Mesendoderm (in vitro differentiated cells): Measurements from ENCODE around the gene RYR2.

Experiments
- DNase-seq: peaks from one replicate; pipeline ENCODE4 v3.0.0; 2013
- H2AK5ac ChIP-seq: 2 replicates; pipeline ENCODE4 v1.6.1; 2013; ENCODE audit warnings: low read length, inconsistent platforms
- H2BK120ac ChIP-seq: 2 replicates; pipeline ENCODE4 v1.6.1; 2013; ENCODE audit warnings: low read depth, mild to moderate bottlenecking, low read length, moderate library complexity, mixed read lengths
- H2BK15ac ChIP-seq: replicated peaks from 2 replicates; pipeline ENCODE4 v1.6.1; 2013; ENCODE audit warnings: low read depth, mild to moderate bottlenecking, moderate library complexity
- H2BK5ac ChIP-seq: 2 replicates; pipeline ENCODE4 v1.6.1; 2013; ENCODE audit warnings: low read length, inconsistent platforms
- H3K18ac ChIP-seq: 2 replicates; pipeline ENCODE4 v1.6.1; 2013; ENCODE audit warnings: mild to moderate bottlenecking, low read length, mixed read lengths
- H3K23ac ChIP-seq: one replicate; pipeline ENCODE4 v1.6.1; 2013; ENCODE audit warnings: low read length
- H3K27ac ChIP-seq: 2 replicates; pipeline ENCODE4 v1.5.1; 2013; ENCODE audit warnings: low read depth, mild to moderate bottlenecking, inconsistent platforms, low read length, moderate library complexity
- H3K27me3 ChIP-seq: 2 replicates; pipeline ENCODE4 v1.6.1; 2013; ENCODE audit warnings: low read length, control low read depth, mild to moderate bottlenecking, inconsistent platforms; ENCODE audit not compliant: insufficient read depth, poor library complexity
- H3K36me3 ChIP-seq: 2 replicates; pipeline ENCODE4 v1.6.1; 2013; ENCODE audit warnings: low read length, inconsistent platforms; ENCODE audit not compliant: control insufficient read depth, insufficient read depth
- H3K4ac ChIP-seq: one replicate; pipeline ENCODE4 v1.6.1; 2013; ENCODE audit warnings: low read depth, mild to moderate bottlenecking, low read length, moderate library complexity
- H3K4me1 ChIP-seq: 2 replicates; pipeline ENCODE4 v1.6.1; 2013; ENCODE audit warnings: low read depth, low read length, inconsistent platforms; ENCODE audit not compliant: control insufficient read depth
- H3K4me2 ChIP-seq: 2 replicates; pipeline ENCODE4 v1.6.1; 2013; ENCODE audit warnings: low read length
- H3K4me3 ChIP-seq: 2 replicates; pipeline ENCODE4 v1.5.1; 2013; ENCODE audit warnings: mild to moderate bottlenecking, low read length
- H3K56ac ChIP-seq: one replicate; pipeline ENCODE4 v1.6.1; 2013; ENCODE audit warnings: low read length
- H3K79me1 ChIP-seq: 2 replicates; pipeline ENCODE4 v1.6.1; 2013; ENCODE audit warnings: low read length, inconsistent platforms
- H3K79me2 ChIP-seq: 2 replicates; pipeline ENCODE4 v1.6.1; 2013; ENCODE audit warnings: mild to moderate bottlenecking, low read length; ENCODE audit not compliant: control insufficient read depth, insufficient read depth
- H3K9ac ChIP-seq: 2 replicates; pipeline ENCODE4 v1.6.1; 2013; ENCODE audit warnings: low read length, inconsistent platforms
- H4K5ac ChIP-seq: one replicate; pipeline ENCODE4 v1.6.1; 2013; ENCODE audit warnings: low read length
- H4K8ac ChIP-seq: one replicate; pipeline ENCODE4 v1.6.1; 2013; ENCODE audit warnings: low read depth, mild to moderate bottlenecking, control low read depth, low read length, moderate library complexity
- WGBS: extraction: QIAGEN DNeasy Blood & Tissue Kit; methylation state at CpG from one replicate; pipeline ENCODE4 v1.1.7; 2013; ENCODE audit warnings: low lambda C conversion rate, missing lambda C conversion rate; ENCODE audit not compliant: insufficient coverage; ENCODE audit errors: extremely low coverage; 5-methylcytosine and 5-hydroxymethylcytosine counted together

RYR2 gene

DNA sequence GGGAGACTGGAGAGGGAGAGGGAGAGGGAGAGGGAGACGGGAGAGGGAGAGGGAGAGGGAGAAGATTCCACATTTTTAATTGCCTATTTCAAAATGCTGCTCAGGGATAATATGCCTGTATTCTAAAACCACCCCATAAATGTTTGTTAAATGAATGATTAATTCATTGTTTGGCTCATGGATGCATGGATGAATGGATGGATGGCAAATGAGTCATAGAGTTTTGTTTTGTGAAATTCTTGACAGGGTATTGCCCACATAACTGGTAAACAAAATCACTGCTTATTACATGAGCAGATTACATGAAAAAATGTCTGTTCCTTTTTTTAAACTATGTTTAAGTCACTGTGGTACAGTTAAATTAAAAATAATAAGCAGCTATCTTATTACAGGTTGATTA, 628.3 kb downstream of the RYR2 start:
- no peak overlapping the region for H3K4me3 ChIP-seq
- no peak overlapping the region for H2BK120ac ChIP-seq
- H3K4me1 ChIP-seq = no peaks in the 10 kb centered on the region
- no peaks in the 10 kb centered on the region for H3K36me3 ChIP-seq
- no CpG with 5 or more reads among the region's 1 CpG for WGBS
- H3K27me3 ChIP-seq = no peaks in the 10 kb centered on the region
- no peak overlapping the region for H4K5ac ChIP-seq
- H2BK15ac ChIP-seq = no peak overlapping the region
- no peak overlapping the region for H3K56ac ChIP-seq
- H2BK5ac ChIP-seq = no peak overlapping the region
- no peak overlapping the region for H2AK5ac ChIP-seq
- H4K8ac ChIP-seq = no peak overlapping the region
- H3K23ac ChIP-seq = no peak overlapping the region
- H3K18ac ChIP-seq = no peak overlapping the region
- no peak overlapping the region for H3K4me2 ChIP-seq
- no peak overlapping the region for H3K27ac ChIP-seq
- DNase-seq = no peak
- no peaks in the 10 kb centered on the region for H3K79me2 ChIP-seq
- no peak overlapping the region for H3K4ac ChIP-seq
- no peak overlapping the region for H3K9ac ChIP-seq
- no peaks in the 10 kb centered on the region for H3K79me1 ChIP-seq

DNA sequence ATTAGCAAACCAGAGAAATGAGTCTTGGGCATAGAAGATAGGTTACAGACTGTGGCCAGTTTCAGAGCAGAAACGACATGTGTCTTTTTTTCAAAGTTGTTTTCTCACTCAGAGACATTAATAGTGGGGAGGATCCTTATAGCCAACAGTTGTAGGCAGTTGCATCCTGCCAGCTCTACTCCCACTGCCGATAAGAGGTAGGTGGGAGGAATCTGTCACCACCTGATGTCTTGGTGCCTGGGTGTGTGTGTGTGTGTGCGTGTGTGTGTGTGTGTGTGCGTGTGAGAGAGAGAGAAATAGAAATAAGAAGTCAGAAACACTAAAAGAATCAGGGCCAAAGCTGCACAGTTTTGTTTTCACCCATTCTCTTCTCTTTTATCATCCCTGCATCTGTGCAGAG, 629.3 kb downstream of the RYR2 start:
- H3K4me3 ChIP-seq = no peak overlapping the region
- no peaks in the 10 kb centered on the region for H3K36me3 ChIP-seq
- H3K4me1 ChIP-seq = no peaks in the 10 kb centered on the region
- no peak overlapping the region for H2BK5ac ChIP-seq
- H3K27ac ChIP-seq = no peak overlapping the region
- H2BK120ac ChIP-seq = no peak overlapping the region
- no peak overlapping the region for H3K4ac ChIP-seq
- WGBS = no CpG with 5 or more reads among the region's 4 CpGs
- no peak overlapping the region for H4K5ac ChIP-seq
- H3K56ac ChIP-seq = no peak overlapping the region
- H2AK5ac ChIP-seq = no peak overlapping the region
- H2BK15ac ChIP-seq = no peak overlapping the region
- H3K79me1 ChIP-seq = no peaks in the 10 kb centered on the region
- DNase-seq = no peak
- no peak overlapping the region for H4K8ac ChIP-seq
- H3K18ac ChIP-seq = no peak overlapping the region
- no peak overlapping the region for H3K23ac ChIP-seq
- H3K79me2 ChIP-seq = no peaks in the 10 kb centered on the region
- H3K4me2 ChIP-seq = no peak overlapping the region
- H3K27me3 ChIP-seq = no peaks in the 10 kb centered on the region
- H3K9ac ChIP-seq = no peak overlapping the region

DNA sequence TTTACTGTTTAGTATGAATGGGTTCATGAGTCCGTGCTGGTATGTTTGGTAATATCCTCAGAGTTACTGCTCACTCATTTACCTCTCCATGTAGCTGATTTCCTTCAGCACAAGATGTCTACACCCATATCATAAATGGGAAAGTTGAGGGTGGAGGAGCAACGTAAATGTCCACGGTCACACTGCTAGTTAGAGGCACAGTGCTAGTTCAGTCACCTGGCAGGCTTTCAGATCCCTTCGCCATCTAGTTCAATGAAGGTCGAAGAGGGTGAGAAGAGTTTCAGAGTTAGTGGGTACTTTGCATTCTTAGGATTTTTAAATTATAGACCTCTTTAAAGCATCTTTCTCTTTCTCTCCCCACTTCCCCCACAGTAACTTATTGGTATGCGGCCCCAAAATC, 630.0 kb downstream of the RYR2 start:
- H3K4ac ChIP-seq = no peak overlapping the region
- H3K9ac ChIP-seq = no peak overlapping the region
- H2BK15ac ChIP-seq = no peak overlapping the region
- H3K18ac ChIP-seq = no peak overlapping the region
- no peaks in the 10 kb centered on the region for H3K36me3 ChIP-seq
- no peak overlapping the region for H3K23ac ChIP-seq
- H4K5ac ChIP-seq = no peak overlapping the region
- no peak overlapping the region for H4K8ac ChIP-seq
- H3K27me3 ChIP-seq = no peaks in the 10 kb centered on the region
- DNase-seq = no peak
- H3K27ac ChIP-seq = no peak overlapping the region
- H2BK120ac ChIP-seq = no peak overlapping the region
- H3K79me2 ChIP-seq = no peaks in the 10 kb centered on the region
- no peaks in the 10 kb centered on the region for H3K79me1 ChIP-seq
- no peak overlapping the region for H3K4me3 ChIP-seq
- H2BK5ac ChIP-seq = no peak overlapping the region
- H3K56ac ChIP-seq = no peak overlapping the region
- H2AK5ac ChIP-seq = no peak overlapping the region
- WGBS = no CpG with 5 or more reads among the region's 6 CpGs
- no peaks in the 10 kb centered on the region for H3K4me1 ChIP-seq
- no peak overlapping the region for H3K4me2 ChIP-seq

DNA sequence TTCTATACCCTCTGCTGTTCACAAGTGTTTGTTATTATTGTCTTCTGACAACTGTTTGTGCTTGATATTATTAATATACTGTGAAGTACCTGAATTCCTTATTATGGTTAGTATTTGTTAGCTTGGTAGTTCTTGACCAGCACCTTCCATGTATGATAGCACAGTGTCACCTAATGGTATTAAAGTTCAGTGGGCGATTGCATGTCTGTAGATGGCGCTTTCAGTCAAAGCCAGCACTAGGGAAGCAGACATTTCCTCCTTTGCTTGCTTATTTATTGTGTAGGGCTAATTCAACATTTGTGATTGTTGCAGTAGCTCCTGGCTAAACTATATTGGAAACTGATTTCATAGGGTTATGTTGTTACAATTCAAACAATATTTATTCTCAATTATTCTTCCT, 630.8 kb downstream of the RYR2 start:
- Histone ChIP-seq H3K27me3 (no peaks in the 10 kb centered on the region), H3K4me2 (no peak overlapping the region), H3K9ac (no peak overlapping the region), H2BK5ac (no peak overlapping the region), H3K27ac (no peak overlapping the region), H2AK5ac (no peak overlapping the region), H4K5ac (no peak overlapping the region), H2BK15ac (no peak overlapping the region), H3K4me3 (no peak overlapping the region), H3K79me2 (no peaks in the 10 kb centered on the region), H2BK120ac (no peak overlapping the region), H3K79me1 (no peaks in the 10 kb centered on the region), H3K4me1 (no peaks in the 10 kb centered on the region), H4K8ac (no peak overlapping the region), H3K4ac (no peak overlapping the region), H3K18ac (no peak overlapping the region), H3K36me3 (no peaks in the 10 kb centered on the region), H3K56ac (no peak overlapping the region), H3K23ac (no peak overlapping the region)
- no CpG with 5 or more reads among the region's 2 CpGs for WGBS
- peak; percentile 44 for DNase-seq

DNA sequence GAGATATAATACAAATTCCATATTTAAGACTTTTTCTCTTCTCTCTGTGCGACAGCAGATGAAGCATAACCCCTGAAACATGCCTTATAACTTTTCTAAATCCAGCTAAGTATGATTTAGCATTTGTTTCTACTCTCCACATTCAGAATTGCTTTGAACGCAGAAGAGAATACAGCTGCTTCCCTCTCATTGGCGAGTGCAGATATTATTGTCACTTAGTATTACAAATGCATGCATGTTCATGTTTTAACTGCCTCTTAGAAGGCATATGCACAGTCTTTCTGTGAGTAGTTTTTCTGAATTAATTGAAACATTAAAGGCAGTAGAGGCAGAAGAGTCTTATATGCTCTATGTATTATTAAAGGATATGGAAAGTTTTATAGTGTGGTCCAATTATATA, 631.6 kb downstream of the RYR2 start:
- no peak overlapping the region for H3K23ac ChIP-seq
- no peak overlapping the region for H2BK15ac ChIP-seq
- no peak overlapping the region for H4K5ac ChIP-seq
- H2AK5ac ChIP-seq = no peak overlapping the region
- H3K4me1 ChIP-seq = no peaks in the 10 kb centered on the region
- no peaks in the 10 kb centered on the region for H3K36me3 ChIP-seq
- no peaks in the 10 kb centered on the region for H3K79me2 ChIP-seq
- no peak overlapping the region for H3K9ac ChIP-seq
- no peaks in the 10 kb centered on the region for H3K79me1 ChIP-seq
- DNase-seq = no peak
- no peaks in the 10 kb centered on the region for H3K27me3 ChIP-seq
- no peak overlapping the region for H3K4ac ChIP-seq
- no peak overlapping the region for H3K4me2 ChIP-seq
- no peak overlapping the region for H3K27ac ChIP-seq
- no peak overlapping the region for H2BK5ac ChIP-seq
- no CpG with 5 or more reads among the region's 3 CpGs for WGBS
- no peak overlapping the region for H2BK120ac ChIP-seq
- H3K4me3 ChIP-seq = no peak overlapping the region
- H3K18ac ChIP-seq = no peak overlapping the region
- no peak overlapping the region for H3K56ac ChIP-seq
- no peak overlapping the region for H4K8ac ChIP-seq

DNA sequence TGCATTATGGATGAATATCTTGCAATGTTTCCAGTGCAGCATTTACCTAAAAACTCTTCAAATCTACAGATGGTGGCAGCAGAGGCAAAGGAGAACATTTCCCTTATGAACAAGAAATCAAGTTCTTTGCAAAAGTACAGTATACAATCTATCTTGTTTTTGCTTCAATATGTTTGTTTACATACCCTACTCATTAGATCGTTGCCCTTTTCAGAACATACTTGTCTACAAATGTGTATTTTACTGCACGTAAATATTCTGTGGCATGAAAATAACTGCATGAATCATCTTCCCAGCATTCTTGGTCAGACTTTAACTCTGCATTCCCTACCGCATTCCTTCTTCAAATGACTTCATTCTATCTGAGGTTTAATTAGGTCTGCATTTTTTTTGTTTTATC, 636.0 kb downstream of the RYR2 start:
- Histone ChIP-seq H3K79me1 (no peaks in the 10 kb centered on the region), H3K36me3 (no peaks in the 10 kb centered on the region), H2BK120ac (no peak overlapping the region), H3K4ac (no peak overlapping the region), H3K56ac (no peak overlapping the region), H3K4me2 (no peak overlapping the region), H3K4me1 (no peaks in the 10 kb centered on the region), H2AK5ac (no peak overlapping the region), H3K27ac (no peak overlapping the region), H4K5ac (no peak overlapping the region), H3K18ac (no peak overlapping the region), H2BK5ac (no peak overlapping the region), H3K4me3 (no peak overlapping the region), H3K23ac (no peak overlapping the region), H3K27me3 (no peaks in the 10 kb centered on the region), H2BK15ac (no peak overlapping the region), H3K9ac (no peak overlapping the region), H3K79me2 (no peaks in the 10 kb centered on the region), H4K8ac (no peak overlapping the region)
- DNase-seq = peak; percentile 45
- no CpG with 5 or more reads among the region's 3 CpGs for WGBS
